GF-D8 (cell line): Measurements from ENCODE around the gene ATP9B.

ENCODE experiments used
- DNase-seq: peaks from one replicate; lab custom pipeline; 2025; lab: John Stamatoyannopoulos, UW

The ATP9B gene

DNA sequence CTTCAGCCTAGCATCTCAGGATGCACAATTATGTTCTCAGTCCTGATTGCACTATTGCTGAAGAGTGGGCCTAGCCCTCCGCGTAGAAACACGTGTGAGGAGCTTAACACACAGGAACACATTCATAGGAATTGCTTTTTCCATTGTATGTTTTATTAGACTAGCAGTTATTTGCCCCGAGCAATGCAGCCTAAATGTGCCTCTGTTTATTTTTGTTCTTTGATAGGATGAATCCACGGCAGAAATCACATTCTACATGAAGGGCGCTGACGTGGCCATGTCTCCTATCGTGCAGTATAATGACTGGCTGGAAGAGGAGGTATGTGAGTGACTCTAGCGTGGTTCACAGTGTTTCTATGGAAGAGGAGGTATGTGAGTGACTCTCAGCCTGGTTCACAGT lies 260.6 kb downstream of the ATP9B start:
- DNase-seq: no peak

DNA sequence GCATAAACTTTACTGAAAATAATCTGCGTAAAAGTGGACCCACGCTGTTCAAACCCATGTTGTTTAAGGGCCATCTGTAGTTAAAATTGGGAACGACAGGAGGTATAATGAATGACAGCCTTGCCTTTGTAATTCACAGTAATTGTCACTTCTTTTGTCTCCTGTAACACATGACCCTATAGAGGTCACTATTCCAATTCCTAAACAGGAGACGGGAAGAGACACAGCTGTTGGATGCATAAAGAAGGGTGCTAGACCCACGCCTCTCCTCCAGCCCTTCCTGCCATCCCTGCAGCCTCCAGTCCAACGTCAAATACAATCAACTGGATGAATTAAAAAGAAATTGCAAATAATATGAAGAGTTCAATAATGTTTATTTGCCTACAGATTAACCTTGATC lies 263.5 kb downstream of the ATP9B start:
- DNase-seq: no peak

DNA sequence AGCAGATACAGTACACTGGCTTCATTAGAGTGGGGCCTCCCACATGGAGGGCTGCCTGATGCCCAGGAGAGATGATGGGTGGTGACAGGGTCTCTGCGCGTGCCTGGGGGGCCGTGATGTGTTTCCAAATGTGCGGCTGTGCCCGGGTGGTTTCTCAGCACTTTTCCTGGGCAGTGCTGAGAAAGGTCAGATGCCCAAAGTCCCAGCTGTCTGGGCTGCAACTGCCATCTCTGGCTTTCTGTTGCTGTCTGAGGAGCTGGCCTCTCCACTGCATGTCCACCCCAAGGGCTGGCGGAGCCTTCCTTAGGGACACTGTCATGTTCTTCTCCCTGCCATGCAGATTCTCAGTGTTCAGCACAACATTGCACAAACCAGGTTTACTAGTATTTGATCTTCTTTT lies 263.9 kb downstream of the ATP9B start:
- DNase-seq: no peak

DNA sequence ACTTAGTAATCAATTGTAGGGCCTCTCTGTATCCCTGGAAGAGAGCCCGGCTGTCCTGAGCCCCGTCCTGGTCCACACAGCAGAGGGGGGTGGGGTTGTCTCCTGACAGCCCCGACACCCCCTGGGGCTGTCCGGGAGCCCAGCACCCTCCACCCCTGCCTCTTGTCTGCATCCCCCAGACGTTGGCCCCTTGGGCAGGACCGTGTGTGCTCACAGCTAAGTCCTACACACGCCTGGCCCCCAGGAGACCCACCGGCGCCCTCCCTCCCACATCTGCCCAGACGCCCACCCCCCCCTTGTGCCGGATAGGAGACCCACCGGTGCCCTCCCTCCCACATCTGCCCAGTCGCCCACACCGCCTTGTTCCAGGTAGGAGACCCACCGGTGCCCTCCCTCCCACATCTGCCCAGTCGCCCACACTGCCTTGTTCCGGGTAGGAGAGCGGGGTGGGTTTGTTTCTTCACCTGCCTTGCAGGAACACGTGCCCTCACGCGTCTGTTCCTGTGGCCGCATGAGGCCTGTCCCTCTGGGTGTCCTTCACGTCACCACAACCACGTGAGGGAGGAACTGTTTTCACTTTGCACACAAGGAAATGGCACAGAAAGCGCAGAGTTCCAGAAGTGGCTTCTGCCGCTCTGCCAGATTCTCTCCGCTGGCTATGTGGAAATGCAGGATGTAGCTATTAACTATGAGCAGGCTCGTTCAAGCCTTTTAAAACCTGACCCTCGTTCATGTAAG lies 265.5 kb downstream of the ATP9B start:
- DNase-seq: no peak

DNA sequence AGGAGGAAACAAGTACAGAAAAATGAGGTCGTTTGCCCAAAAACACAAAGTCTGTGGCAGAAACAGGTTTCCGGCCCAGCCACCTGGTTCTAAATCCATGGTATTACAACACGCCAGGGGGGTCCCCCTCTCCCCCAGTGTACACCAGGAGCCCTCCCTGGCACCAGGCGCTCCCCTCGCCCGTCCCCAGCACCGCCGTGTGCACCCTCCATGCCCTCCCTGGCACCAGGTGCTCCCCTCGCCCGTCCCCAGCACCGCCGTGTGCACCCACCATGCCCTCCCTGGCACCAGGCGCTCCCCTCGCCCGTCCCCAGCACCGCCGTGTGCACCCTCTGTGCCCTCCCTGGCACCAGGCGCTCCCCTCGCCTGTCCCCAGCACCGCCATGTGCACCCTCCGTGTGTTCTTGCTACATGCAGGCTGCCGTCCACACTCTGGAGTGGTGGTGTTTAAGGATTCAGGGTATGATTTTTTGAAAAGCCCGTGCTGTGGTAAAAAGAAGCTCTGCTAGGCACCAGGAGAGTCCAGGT lies 266.7 kb downstream of the ATP9B start:
- no peak for DNase-seq

DNA sequence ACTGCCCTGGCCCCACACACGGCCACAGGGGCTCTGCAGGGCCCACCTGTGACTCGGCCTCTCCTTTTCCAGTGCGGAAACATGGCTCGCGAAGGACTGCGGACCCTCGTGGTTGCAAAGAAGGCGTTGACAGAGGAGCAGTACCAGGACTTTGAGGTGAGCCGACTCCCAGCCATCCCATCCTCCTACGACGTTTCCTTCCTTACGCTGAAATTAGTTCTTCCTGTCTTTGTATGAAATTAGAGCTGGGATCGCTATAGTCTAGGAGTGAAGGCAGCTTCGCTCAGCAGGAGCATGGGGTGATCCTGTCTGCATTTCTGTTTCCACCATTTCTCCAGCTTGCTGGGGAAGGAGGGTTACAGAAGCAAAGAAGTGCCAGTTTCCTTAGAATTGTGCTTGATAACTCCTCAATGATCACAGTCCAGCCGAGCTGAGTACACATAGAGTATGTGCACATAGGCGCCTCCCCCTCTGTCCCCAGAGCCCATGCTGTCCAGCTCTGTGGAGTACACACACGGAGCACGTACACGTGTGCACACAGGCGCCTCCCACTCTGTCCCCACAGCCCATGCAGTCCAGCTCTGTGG lies 267.5 kb downstream of the ATP9B start:
- no peak for DNase-seq

DNA sequence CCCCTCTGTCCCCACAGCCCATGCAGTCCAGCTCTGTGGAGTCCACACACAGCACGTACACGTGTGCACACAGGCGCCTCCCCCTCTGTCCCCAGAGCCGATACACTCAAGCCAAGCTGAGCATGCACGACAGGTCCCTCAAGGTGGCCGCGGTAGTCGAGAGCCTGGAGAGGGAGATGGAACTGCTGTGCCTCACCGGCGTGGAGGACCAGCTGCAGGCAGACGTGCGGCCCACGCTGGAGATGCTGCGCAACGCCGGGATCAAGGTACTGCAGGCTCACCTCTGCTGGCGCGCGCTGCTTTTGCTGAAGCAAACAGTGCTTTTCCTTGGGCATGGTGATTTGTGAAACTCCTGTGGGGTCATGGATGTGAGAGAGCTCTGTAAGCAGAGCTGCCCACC lies 268.0 kb downstream of the ATP9B start:
- no peak for DNase-seq

DNA sequence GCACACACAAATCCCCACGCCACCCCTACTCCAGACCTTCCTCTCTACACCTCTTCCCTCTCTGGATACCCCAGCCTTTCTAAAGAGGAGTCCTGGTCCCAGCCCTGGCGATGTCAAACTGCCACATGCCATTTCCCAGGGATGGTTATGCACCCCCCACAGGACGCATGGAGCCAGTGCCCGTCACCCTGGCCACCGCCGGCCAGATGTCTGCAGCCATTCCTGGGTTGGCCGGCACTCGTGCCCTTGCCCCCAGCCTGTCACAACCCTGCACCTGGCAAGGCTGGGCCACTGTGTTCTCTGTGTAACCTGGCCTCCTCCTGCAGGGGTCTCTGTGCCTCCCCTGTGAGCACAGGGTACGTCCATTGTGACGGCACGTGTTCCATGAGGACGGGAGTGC lies 268.4 kb downstream of the ATP9B start:
- DNase-seq: no peak

DNA sequence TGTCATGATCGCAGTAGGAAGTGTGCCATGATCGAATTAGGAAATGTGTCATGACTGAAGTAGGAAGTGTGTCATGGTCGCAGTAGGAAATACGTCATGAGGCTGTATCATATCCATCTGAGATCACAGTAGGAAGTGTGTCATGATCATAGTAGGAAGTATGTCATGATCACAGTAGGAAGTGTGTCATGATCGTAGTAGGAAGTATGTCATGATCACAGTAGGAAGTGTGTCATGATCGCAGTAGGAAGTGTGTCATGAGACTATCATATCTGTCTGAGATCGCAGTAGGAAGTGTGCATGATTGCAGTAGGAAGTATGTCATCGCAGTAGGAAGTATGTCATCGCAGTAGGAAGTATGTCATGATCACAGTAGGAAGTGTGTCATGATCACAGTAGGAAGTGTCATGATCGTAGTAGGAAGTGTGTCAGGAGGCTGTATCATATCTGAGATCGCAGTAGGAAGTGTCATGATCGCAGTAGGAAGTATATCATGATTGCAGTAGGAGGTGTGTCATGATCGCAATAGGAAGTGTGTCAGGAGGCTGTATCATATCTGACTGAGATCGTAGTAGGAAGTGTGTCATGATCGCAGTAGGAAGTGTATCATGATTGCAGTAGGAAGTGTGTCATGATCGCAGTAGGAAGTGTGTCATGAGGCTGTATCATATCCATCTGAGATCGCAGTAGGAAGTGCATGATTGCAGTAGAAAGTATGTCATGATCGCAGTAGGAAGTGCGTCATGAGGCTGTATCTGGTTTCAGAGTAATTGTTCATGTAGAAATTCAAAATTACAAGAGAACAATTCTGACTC lies 270.1 kb downstream of the ATP9B start:
- no peak for DNase-seq

DNA sequence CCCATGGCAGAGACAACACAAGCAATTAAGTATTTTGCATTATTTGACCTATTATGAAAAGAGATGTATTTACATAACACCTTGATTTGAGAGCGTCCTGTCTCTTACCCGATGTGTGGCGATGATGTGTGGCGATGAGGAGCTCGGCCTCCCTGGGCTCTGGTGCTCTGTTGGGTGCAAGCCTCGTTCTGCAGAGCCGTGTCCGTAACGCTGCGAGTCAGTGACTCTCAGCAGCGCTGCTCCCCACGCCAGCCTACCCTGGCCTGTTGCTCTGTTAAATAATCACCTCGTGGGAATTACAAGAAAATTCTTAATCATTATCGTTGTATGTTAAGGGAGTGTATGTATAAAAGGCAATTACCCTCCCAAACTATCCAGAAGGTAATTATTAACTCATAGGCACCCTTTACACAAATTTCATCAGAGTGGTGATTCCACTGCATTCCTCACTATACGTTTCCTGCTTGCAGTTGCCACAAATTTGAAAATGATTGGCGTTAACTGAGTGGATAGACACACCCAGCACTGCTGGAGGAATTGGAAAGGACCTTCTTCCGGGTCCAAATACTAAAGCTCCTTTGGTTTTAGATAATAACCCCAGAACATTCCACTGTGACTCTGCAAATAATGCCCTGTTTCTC lies 274.5 kb downstream of the ATP9B start:
- DNase-seq: no peak

DNA sequence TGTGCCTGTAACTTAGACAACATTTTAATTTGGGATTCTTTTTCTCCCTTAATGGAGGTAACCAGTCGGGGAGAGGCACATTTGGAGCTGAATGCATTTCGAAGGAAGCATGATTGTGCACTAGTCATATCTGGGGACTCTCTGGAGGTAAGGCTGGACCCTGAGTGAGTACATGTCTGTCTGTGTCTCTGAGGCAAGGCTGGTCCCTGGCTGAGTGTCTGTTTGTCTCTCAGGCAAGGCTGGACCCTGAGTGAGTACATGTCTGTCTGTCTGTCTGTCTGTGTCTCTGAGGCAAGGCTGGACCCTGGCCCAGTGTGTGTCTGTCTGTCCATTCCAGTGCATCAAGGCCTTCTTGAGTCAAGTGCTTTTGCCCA lies 275.0 kb downstream of the ATP9B start:
- no peak for DNase-seq

DNA sequence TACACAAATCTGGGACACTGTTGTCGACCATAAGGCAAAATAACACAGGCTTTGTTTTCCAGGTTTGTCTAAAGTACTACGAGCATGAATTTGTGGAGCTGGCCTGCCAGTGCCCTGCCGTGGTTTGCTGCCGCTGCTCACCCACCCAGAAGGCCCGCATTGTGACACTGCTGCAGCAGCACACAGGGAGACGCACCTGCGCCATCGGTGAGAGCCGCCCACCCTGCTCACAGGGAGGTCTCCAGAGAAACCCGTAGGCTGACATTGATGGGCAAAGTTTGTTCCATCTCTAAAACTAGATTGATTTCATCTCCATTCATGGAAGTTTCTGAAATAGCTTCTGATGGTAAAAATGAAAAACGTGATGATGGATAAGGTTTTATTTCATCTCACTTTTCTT lies 276.2 kb downstream of the ATP9B start:
- no peak for DNase-seq

DNA sequence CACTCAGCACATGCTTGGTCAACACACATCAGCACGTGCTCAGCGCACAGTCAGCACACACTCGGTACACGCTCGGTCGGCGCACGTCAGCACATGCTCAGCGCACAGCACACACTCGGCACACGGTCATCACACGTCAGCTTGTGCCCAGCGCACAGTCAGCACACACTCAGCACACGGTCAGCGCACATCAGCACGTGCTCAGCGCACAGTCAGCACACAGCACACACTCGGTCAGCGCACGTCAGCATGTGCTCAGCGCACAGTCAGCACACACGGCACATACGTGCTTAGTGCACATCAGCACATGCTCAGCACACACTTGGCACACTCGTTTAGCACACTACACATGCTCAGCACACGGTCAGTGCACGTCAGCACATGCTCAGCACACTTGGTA lies 276.8 kb downstream of the ATP9B start:
- no peak for DNase-seq

DNA sequence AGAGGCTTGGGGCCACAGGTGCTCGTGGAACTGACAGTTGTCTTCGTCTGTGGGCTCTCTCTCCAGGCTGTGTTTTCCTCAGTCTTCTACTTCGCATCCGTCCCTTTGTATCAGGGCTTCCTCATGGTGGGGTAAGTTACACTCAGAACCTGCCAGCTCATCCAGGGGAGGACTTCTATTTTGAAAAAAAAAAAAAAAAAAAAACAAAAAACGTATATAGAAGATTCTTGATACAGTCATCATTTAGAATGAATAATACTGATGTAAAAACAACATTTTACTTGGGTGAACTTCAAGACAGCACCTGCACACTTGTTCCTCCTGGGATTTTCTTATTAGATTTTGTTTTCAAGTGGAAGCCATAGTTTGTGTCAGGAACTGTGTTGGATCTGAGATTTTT lies 278.9 kb downstream of the ATP9B start:
- no peak for DNase-seq

DNA sequence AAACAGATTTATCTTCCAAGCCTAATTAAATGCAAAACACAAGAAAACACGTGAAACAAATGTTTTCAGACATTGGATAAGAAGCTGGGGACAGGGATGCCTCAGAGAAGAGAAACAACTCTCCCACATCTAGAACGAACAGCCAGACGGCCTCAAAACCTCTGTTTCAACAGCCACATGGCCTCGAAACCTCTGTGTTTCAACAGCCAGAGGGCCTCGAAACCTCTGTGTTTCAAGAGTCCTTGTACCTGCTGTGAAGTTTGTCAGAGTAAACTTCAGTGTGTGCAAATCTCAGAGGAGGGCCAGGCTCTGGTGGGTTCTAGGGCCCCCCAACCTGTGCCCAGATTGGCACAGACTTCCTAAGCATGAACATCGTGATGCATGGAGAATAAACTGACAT lies 283.2 kb downstream of the ATP9B start:
- no peak for DNase-seq

DNA sequence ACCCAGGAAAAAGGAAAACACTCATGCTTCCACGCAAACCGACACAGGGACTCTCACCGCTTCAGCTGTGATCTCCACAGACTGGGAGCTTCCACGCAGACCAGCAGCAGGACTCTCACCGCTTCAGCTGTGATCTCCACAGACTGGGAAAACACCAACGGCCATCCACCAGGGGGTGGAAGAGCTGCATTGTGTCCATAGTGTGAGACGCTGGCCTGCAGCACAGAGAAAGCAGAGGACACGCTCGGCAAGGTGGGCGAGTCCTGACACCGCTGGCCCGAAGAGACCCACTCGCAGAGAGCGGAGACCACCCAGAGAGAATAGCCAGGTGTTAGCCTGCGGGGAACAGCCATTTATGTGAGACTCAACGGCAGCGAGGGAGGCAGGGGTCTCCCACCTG lies 284.1 kb downstream of the ATP9B start:
- no peak for DNase-seq

DNA sequence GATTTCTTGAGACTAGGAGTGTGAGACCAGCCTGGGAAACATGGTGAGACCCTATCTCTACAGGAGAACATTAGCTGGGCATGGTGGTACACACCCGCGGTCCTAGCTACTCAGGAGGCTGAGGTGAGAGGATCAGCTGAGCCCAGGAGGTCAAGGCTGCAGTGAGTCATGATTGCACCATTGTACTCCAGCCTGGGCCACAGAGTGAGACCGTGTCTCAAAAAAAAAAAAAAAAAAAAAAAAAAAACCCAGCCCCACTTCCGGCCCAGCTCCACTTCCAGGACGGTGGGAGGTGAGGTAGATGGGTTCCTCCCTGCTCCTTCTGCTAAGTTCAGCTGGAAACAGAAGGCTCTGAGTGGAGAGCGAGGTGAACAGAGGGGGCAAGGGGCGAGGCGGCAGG lies 285.2 kb downstream of the ATP9B start:
- DNase-seq: no peak

DNA sequence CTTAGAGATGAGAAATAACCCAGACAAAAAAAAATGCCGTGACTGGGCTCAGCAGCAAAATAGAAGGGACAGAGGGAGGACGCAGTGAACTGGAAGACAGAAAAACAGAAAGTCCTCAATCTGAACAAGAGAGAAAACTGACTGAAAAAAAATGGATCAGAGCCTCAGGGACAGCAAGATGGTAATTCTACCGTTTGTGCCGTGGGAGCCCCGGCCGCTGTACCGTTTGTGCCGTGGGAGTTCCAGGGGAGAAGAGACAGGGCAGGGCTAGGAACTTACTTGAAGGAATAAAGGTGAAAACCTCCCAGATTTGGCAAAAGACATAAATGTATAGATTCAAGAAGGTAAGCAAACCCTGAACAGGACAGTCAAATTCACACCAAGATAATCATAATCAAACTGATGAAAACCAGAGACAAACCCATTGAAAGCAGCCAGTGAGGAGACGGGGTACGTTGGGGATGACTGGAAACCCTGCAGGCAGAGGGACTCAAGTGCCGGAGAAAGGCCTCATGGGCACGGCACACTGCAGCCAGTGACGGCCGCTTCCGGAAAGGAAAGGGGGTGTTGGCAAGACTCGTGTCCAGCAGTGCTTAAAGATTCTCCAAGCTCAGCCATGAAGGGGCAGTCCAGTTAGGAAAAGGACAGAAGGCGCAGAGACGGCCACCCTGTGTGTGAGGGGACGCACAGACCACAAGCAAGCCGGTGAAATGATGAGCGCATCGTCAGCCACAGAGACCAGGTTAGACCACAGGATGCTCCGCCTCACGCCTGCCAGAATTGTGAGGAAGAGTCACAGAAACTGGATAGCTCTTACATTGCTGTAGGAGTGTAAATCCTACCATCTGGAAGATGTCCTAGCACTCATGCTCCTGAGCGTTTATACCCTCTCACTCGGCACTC lies 286.5 kb downstream of the ATP9B start:
- no peak for DNase-seq

DNA sequence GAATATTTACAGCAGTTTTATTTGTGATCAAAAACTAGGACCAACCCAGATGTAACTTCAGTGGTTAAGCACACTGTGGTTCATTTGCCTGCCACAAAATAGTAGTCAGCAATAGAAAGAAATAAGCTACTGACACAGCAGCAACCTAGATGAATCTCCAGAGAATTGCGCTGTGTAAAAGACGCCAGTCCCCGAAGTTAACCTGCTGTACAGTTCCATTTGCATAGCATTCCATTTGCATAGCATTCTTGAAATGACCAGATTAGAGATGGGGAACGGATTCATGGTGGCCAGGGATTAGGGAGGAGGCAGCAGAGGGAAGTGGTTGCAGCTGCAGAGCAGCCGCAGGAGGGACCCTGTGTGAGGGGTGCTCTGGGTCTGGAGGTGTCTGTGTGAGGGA lies 287.2 kb downstream of the ATP9B start:
- no peak for DNase-seq

DNA sequence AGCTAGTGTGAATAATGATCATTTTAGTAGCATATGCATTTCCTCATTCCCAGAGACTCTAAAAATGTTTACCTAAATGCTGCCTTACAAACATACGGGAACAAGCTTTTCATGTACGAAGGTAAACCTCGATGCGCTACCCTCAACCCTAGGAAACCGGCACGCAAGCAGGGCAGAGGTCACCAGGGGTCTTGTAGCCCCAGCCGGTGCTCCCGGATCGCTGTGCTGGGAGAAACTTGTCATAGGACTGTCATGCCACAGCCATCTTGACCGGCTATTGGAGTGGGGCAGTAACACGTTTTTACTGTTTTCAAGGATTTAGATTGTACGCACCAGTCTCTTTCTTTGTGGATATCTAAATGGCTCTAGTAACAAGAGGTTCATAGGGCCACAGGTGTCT lies 291.7 kb downstream of the ATP9B start:
- no peak for DNase-seq

DNA sequence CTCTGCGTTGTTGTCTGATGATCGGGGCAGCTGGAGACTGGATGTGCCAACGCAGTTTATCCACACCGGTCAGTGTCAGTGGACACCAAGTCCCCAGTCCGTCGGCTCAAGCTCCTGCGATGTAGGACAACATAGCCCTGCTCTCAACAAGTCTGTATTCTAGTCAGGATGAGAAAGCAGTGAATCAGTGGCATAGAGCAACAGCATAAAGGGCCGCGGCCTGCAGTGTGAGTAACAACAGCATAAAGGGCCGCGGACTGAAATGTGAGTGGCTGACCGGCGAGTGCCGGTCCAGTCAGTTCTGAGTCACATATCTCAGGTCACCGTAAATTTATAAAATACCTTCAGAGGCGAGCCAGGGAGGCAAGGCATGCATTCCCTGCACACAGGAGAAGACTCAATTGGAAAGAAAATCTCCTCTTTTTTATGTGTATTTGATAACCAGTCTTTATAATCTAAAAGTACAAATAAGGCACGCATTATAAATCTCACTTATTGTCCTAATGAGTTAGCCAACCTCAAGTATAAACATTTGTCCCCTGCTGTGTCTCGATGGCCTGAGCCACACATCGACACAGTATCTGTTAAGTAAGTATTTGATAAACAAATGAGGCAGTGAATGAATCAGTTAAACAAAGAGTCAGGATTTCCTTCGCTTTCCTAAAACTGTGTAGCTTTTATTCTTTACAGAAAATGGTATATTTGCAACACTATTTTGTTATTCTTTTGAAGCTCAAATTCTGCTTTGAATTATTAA lies 292.8 kb downstream of the ATP9B start:
- no peak for DNase-seq
